Measurements from ENCODE around the gene PTGES3L. TPM values are rescaled to one million over a fixed set of nuclear protein-coding genes. Genes with fewer than 3 reads are reported as not detected.

Gene PTGES3L
- polyA plus RNA-seq, 1 experiment = 3.3 TPM

GRCh38 chr17:42944211-42944610 is 35.7 kb downstream of the PTGES3L start:
- no peak for TF ChIP-seq CTCF (IDR thresholded peaks at IDR 0.05; ENCODE audit: insufficient read depth, low read depth, low read length)
- DNase-seq (ENCODE audit: low read depth) = no peak
- POLR2A ChIA-PET = no interaction called here
- CTCF ChIA-PET = interaction anchor here (0.6 to 0.8 kb wide), 3 partner anchors 39 to 101 kb away, joined by 3 read pairs; no protein-coding TSS in a partner anchor
- H3K36me3 ChIP-seq (ENCODE audit: control insufficient read depth, insufficient read depth, low read length) = no peaks in the 10 kb centered on the region
- no peak overlapping the region for H3K4me3 ChIP-seq (ENCODE audit: low read depth, low read length)
- no peaks in the 10 kb centered on the region for H3K27me3 ChIP-seq (ENCODE audit: control insufficient read depth, insufficient read depth, low read length)

DNA sequence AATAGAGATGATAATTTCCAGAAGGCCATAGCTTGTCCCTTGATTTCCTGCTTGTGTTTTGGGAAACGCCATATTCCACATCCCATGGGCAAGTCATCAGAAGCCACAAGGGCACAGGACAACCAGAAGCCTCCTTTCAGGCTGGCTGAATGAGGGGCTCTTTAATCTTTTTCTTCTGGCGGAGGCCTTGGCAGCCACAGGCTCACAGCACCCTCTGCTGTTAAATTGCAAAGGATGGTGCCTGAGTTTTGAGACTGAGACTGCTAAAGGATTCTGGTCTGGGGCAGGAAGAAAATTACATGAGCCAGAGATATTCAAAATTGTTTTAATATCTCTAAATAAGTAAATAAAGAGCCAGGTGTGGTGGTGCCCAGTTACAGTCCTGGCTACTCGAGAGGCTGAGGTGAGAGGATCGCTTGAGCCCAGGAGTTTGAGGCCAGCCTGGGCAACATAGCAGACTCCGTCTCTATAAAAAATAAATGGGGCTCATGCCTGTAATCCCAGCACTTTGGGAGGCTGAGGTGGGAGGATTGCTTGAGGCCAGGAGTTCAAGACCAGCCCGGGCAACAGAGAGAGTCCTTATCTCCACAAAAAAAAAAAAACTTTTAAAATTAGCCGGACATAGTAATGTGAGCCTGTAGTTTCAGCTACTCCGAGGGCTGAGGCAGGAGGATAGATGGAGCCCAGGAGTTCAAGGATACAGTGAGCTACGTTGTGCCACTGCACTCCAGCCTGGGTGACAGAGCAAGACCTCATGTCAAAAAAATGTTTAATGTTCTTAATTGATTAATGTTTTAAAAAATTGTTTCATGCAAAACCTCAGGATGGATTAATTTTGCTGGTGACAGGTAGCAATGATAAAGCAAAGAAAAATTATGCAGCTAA is 41.9 kb downstream of the PTGES3L start:
- peak; percentile 73 for TF ChIP-seq CTCF (IDR thresholded peaks at IDR 0.05; ENCODE audit: insufficient read depth, low read depth, low read length)
- Histone ChIP-seq H3K27me3 (ENCODE audit: control insufficient read depth, insufficient read depth, low read length) (peaks cover 2% of the 10 kb centered on the region; the same call in 1 of the 2 replicates), H3K4me3 (ENCODE audit: low read depth, low read length) (no peak overlapping the region), H3K36me3 (ENCODE audit: control insufficient read depth, insufficient read depth, low read length) (no peaks in the 10 kb centered on the region)
- CTCF ChIA-PET = interaction anchor here (0.6 to 5.2 kb wide), 17 partner anchors 9 to 211 kb away, joined by 3 to 62 read pairs (median 4); partner anchors contain the start of genes AOC2, AOC3 and RAMP2
- POLR2A ChIA-PET = no interaction called here
- DNase-seq (ENCODE audit: low read depth) = peak; percentile 2

DNA sequence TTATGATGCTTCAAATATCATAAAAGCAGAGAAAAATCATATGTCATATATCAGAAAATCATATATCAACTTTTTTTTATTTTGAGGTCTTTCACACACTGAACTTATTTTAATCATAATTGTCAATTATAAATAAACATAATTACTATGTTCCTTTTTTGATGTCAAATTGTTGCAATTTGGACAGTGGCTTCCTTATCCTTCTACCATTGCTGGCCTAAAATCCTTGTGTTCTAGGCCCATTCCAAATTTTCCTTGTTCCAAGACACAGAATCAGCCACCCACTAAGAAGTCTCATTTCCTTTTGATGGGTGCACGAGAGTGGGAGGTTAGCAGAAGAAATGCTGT is 50.4 kb downstream of the PTGES3L start:
- Histone ChIP-seq H3K36me3 (ENCODE audit: control insufficient read depth, insufficient read depth, low read length) (no peaks in the 10 kb centered on the region), H3K27me3 (ENCODE audit: control insufficient read depth, insufficient read depth, low read length) (peaks cover 2% of the 10 kb centered on the region; the same call in 1 of the 2 replicates), H3K4me3 (ENCODE audit: low read depth, low read length) (no peak overlapping the region)
- no peak; the same call in 1 of the 2 replicates for TF ChIP-seq CTCF (IDR thresholded peaks at IDR 0.05; ENCODE audit: insufficient read depth, low read depth, low read length)
- no peak for DNase-seq (ENCODE audit: low read depth)
- ChIA-PET POLR2A (no interaction called here), CTCF (interaction anchor here (0.7 to 6.3 kb wide), 11 partner anchors 9 to 772 kb away, joined by 3 to 61 read pairs (median 5); partner anchors contain the start of gene AOC2)

- ChIA-PET CTCF (interaction anchor here (0.7 to 6.3 kb wide), 13 partner anchors 8 to 351 kb away, joined by 3 to 61 read pairs (median 3); partner anchors contain the start of genes AOC2 and PSMC3IP), POLR2A (no interaction called here)
- TF ChIP-seq CTCF (IDR thresholded peaks at IDR 0.05; ENCODE audit: insufficient read depth, low read depth, low read length) = peak; percentile 50
- H3K4me3 ChIP-seq (ENCODE audit: low read depth, low read length) = no peak overlapping the region
- peak; percentile 9 for DNase-seq (ENCODE audit: low read depth)
- no peaks in the 10 kb centered on the region for H3K36me3 ChIP-seq (ENCODE audit: control insufficient read depth, insufficient read depth, low read length)
- H3K27me3 ChIP-seq (ENCODE audit: control insufficient read depth, insufficient read depth, low read length) = peaks cover under 1% of the 10 kb centered on the region; the same call in 1 of the 2 replicates
These were observed 51.0 kb downstream of the PTGES3L start for GRCh38 chr17:42928714-42929496.

Measured in BJ (cell line).